Neural cell (in vitro differentiated cells): ENCODE results near the gene SCNN1G. TPM values are rescaled to one million over a fixed set of nuclear protein-coding genes. Genes with fewer than 3 reads are reported as not detected.

Source experiments
- H2AFZ ChIP-seq: fragments of 200-600, 300-800 bp; sonication (generic), shearing (Covaris generic); 2 replicates; pipeline ENCODE4 v1.6.0; 2014; ENCODE audit warnings: low read depth, mild to moderate bottlenecking, antibody characterized with exemption, low read length, moderate library complexity
- H3F3A ChIP-seq: fragments of 200-600 bp; shearing (Covaris generic); 2 replicates; pipeline ENCODE4 v1.6.1; 2016; ENCODE audit warnings: mild to moderate bottlenecking, moderate library complexity, mixed read lengths, antibody characterized with exemption, low read length; ENCODE audit not compliant: insufficient read depth, poor library complexity, severe bottlenecking
- H3K27ac ChIP-seq: fragments of 200-600, 300-800 bp; sonication (generic), shearing (Covaris generic); 2 replicates; pipeline ENCODE4 v1.5.1; 2014; ENCODE audit warnings: mild to moderate bottlenecking, low read length, moderate library complexity
- H3K27me3 ChIP-seq: fragments of 300-800, 200-600 bp; sonication (generic), shearing (Covaris generic); 2 replicates; pipeline ENCODE4 v1.6.0; 2014; ENCODE audit warnings: mild to moderate bottlenecking, low read depth, low read length, moderate library complexity; ENCODE audit not compliant: insufficient read depth
- H3K36me3 ChIP-seq: fragments of 300-800, 200-600 bp; sonication (generic), shearing (Covaris generic); 2 replicates; pipeline ENCODE4 v1.5.1; 2014; ENCODE audit warnings: mild to moderate bottlenecking, antibody characterized with exemption, low read length, moderate library complexity; ENCODE audit not compliant: insufficient read depth
- H3K4me2 ChIP-seq: fragments of 300-800, 200-600 bp; sonication (generic), shearing (Covaris generic); 2 replicates; pipeline ENCODE4 v1.6.0; 2014; ENCODE audit warnings: mild to moderate bottlenecking, low read length
- H3K4me3 ChIP-seq: fragments of 300-800, 200-600 bp; sonication (generic), shearing (Covaris generic); 2 replicates; pipeline ENCODE4 v1.5.1; 2014; ENCODE audit warnings: mild to moderate bottlenecking, low read length, moderate library complexity
- H3K79me2 ChIP-seq: fragments of 200-600 bp; shearing (Covaris generic); replicated peaks from 2 replicates; pipeline ENCODE4 v1.6.0; 2014; ENCODE audit warnings: mild to moderate bottlenecking, low read length, moderate library complexity; ENCODE audit not compliant: insufficient read depth
- H3K9ac ChIP-seq: fragments of 300-800, 200-600 bp; sonication (generic), shearing (Covaris generic); 2 replicates; pipeline ENCODE4 v1.6.1; 2016; ENCODE audit warnings: mild to moderate bottlenecking, low read length, mixed read lengths
- H3K9me2 ChIP-seq: fragments of 200-600 bp; shearing (Covaris generic); 2 replicates; pipeline ENCODE4 v1.6.1; 2016; ENCODE audit warnings: mild to moderate bottlenecking, low read length, mixed read lengths; ENCODE audit not compliant: insufficient read depth
- H3K9me3 ChIP-seq: fragments of 200-600, 300-800 bp; sonication (generic), shearing (Covaris generic); 2 replicates; pipeline ENCODE4 v1.6.1; 2016; ENCODE audit warnings: mild to moderate bottlenecking, mixed run types, low read length, moderate library complexity, mixed read lengths
- H4K20me1 ChIP-seq: fragments of 200-600 bp; shearing (Covaris generic); 2 replicates; pipeline ENCODE4 v1.6.1; 2016; ENCODE audit warnings: mild to moderate bottlenecking, mixed run types; ENCODE audit not compliant: insufficient read depth
- CTCF ChIP-seq: fragments of 450-650 bp; IDR thresholded peaks from 2 replicates; pipeline ENCODE4 v1.5.1; 2014; ENCODE audit warnings: antibody characterized with exemption, mild to moderate bottlenecking, moderate library complexity; ENCODE audit not compliant: poor library complexity, severe bottlenecking
- EP300 ChIP-seq: fragments of 450-650 bp; conservative IDR thresholded peaks from 2 replicates; pipeline ENCODE4 v1.6.1; 2014; ENCODE audit warnings: antibody characterized with exemption, mild to moderate bottlenecking, moderate library complexity; ENCODE audit not compliant: poor library complexity, severe bottlenecking
- EZH2 ChIP-seq: fragments of 200-600, 300-800 bp; shearing (Covaris generic), sonication (generic); IDR thresholded peaks from 2 replicates; pipeline ENCODE4 v1.6.1; 2014; ENCODE audit warnings: antibody characterized with exemption, low read length, borderline replicate concordance, mild to moderate bottlenecking; ENCODE audit not compliant: insufficient read depth, poor library complexity, severe bottlenecking
- MXI1 ChIP-seq: fragments of 450-650 bp; conservative IDR thresholded peaks from 2 replicates; pipeline ENCODE4 v1.6.1; 2014; ENCODE audit warnings: antibody characterized with exemption, mild to moderate bottlenecking; ENCODE audit not compliant: poor library complexity, severe bottlenecking
- POLR2AphosphoS5 ChIP-seq: IDR thresholded peaks from 2 replicates; pipeline ENCODE4 v1.6.1; 2012
- RAD21 ChIP-seq: fragments of 450-650 bp; conservative IDR thresholded peaks from 2 replicates; pipeline ENCODE4 v1.6.1; 2014; ENCODE audit warnings: antibody characterized with exemption, mild to moderate bottlenecking, moderate library complexity
- REST ChIP-seq: IDR thresholded peaks from 2 replicates; pipeline ENCODE4 v1.6.1; 2012; ENCODE audit warnings: borderline replicate concordance
- SMC3 ChIP-seq: fragments of 450-650 bp; conservative IDR thresholded peaks from 2 replicates; pipeline ENCODE4 v1.6.1; 2014; ENCODE audit warnings: antibody characterized with exemption, mild to moderate bottlenecking, moderate library complexity; ENCODE audit not compliant: poor library complexity
- TAF1 ChIP-seq: IDR thresholded peaks from 2 replicates; pipeline ENCODE4 v1.6.1; 2012; ENCODE audit warnings: low read depth
- polyA plus RNA-seq: library from polyadenylated mRNA; depleted of rRNA; stranded (reverse); fragments of >200 nt; gene quantifications from 2 replicates; pipeline ENCODE4 v1.2.3, GENCODE V29; 2014

Gene SCNN1G
- polyA plus RNA-seq, 1 donor from 2014 or later = not detected

DNA sequence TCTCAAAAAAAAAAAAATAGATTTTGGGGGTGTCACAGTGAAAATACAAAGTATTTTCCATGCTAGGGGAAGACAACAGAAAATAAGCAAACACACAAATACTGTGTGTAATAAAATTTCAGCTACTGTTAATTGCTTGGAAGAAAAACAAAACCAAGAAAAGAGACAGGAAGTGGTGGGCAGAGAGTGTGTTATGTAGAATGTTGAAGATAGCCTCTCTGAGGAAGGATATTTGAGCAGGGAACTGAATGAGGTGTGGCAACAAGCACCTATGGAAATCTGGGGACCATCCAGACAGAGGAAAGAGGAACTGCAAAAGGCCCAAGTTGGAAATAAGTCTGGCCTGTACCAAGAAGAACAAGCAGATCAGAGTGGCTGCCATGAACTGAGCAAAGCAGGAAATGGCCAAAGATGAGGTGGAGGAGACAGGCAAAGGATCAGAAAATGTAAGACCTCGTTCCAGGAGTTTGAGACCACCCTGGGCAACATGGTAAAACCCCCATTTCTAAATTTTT, 25.5 kb upstream of the SCNN1G start:
- no peak overlapping the region for H3K4me3 ChIP-seq
- H3K4me2 ChIP-seq = no peak overlapping the region
- no peaks in the 10 kb centered on the region for H3K9me2 ChIP-seq
- no peak for TF ChIP-seq POLR2AphosphoS5
- no peak for TF ChIP-seq EP300
- TF ChIP-seq REST = no peak
- no peak for TF ChIP-seq CTCF
- no peak for TF ChIP-seq TAF1
- no peak for TF ChIP-seq SMC3
- TF ChIP-seq RAD21 = no peak
- no peak for TF ChIP-seq EZH2
- no peaks in the 10 kb centered on the region for H3K36me3 ChIP-seq
- H4K20me1 ChIP-seq = no peaks in the 10 kb centered on the region
- no peak overlapping the region for H3K27ac ChIP-seq
- no peaks in the 10 kb centered on the region for H3K79me2 ChIP-seq
- H3K9me3 ChIP-seq = no peaks in the 10 kb centered on the region
- H3F3A ChIP-seq = no peaks in the 10 kb centered on the region
- H2AFZ ChIP-seq = no peak overlapping the region
- no peak overlapping the region for H3K9ac ChIP-seq
- H3K27me3 ChIP-seq = no peaks in the 10 kb centered on the region

DNA sequence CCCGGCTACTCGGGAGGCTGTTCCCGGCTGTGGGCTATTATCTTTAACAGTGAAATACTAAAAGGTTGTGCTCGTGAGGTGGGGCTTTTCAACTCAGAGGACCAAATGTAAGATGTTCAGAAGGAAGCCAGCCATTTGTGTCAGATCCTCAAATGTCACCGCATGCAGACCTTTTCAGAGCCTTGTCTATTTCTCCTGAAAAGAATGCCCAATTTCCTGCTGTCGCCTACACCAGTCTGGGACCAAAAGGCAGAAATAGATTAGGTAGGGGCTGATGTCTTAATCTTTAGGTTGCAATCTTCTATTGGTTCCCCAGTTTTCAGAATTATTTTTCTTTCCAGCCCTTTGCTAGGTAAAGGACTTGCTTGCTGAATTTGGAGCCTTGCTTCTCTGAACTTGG, 24.4 kb upstream of the SCNN1G start:
- H3F3A ChIP-seq = no peaks in the 10 kb centered on the region
- H3K27ac ChIP-seq = no peak overlapping the region
- H3K9me3 ChIP-seq = no peaks in the 10 kb centered on the region
- TF ChIP-seq SMC3 = no peak
- TF ChIP-seq MXI1 = no peak
- TF ChIP-seq EZH2 = no peak
- TF ChIP-seq TAF1 = no peak
- no peak for TF ChIP-seq EP300
- no peaks in the 10 kb centered on the region for H4K20me1 ChIP-seq
- H3K9me2 ChIP-seq = no peaks in the 10 kb centered on the region
- H3K36me3 ChIP-seq = no peaks in the 10 kb centered on the region
- no peak overlapping the region for H3K4me2 ChIP-seq
- H3K4me3 ChIP-seq = no peak overlapping the region
- no peaks in the 10 kb centered on the region for H3K27me3 ChIP-seq
- H3K79me2 ChIP-seq = no peaks in the 10 kb centered on the region
- no peak overlapping the region for H3K9ac ChIP-seq
- no peak overlapping the region for H2AFZ ChIP-seq

DNA sequence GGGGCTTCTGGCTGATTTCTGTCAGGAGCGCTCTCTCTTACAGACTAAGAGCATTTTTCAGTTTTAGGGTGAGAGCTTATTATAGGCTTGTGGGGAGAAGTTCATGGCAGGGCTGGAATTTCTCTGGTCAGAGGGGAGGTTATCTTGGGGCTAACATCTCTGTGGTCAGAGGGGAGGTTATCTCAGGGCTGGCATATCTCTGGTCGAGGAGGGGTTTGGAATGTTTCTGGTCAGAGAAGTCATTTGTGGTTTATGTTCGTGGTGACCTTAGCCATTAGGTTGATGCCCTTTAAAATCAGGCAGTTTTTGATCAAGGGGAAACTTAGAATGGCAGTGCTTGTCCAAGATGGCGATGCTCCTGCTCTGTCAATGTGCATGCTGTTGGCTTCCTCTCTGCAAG, 22.5 kb upstream of the SCNN1G start:
- TF ChIP-seq EP300 (no peak), MXI1 (no peak), REST (no peak), TAF1 (no peak), EZH2 (no peak), POLR2AphosphoS5 (no peak), RAD21 (no peak), CTCF (no peak), SMC3 (no peak)
- Histone ChIP-seq H3K27me3 (no peaks in the 10 kb centered on the region), H3K27ac (no peak overlapping the region), H3K9me2 (no peaks in the 10 kb centered on the region), H3K79me2 (no peaks in the 10 kb centered on the region), H3K9ac (no peak overlapping the region), H3K4me2 (no peak overlapping the region), H3K36me3 (no peaks in the 10 kb centered on the region), H2AFZ (no peak overlapping the region), H3K4me3 (no peak overlapping the region), H3K9me3 (no peaks in the 10 kb centered on the region), H4K20me1 (no peaks in the 10 kb centered on the region), H3F3A (no peaks in the 10 kb centered on the region)
